Muscle layer of duodenum (tissue), 2 donors: ENCODE data around the gene C2CD4C.

Experiments
- H3K27ac ChIP-seq: one replicate; pipeline ENCODE4 v1.7.0; 2013; ENCODE audit warnings: mild to moderate bottlenecking, low read length
- H3K27me3 ChIP-seq: one replicate; pipeline ENCODE4 v1.7.0; 2013; ENCODE audit warnings: low read depth, mild to moderate bottlenecking, control low read depth, low read length
- H3K36me3 ChIP-seq, 2 donors: one replicate each; pipeline ENCODE4 v1.7.0; 2013; ENCODE audit warnings: low read length in 2 of 2, control low read depth in 1 of 2, mild to moderate bottlenecking in 1 of 2; ENCODE audit not compliant: insufficient read depth in 2 of 2, control insufficient read depth in 1 of 2
- H3K4me1 ChIP-seq, 2 donors: one replicate each; pipeline ENCODE4 v1.7.0; 2013; ENCODE audit warnings: low read length in 2 of 2, mild to moderate bottlenecking in 2 of 2, control low read depth in 1 of 2, moderate library complexity in 1 of 2; ENCODE audit not compliant: insufficient read depth in 2 of 2, control insufficient read depth in 1 of 2
- H3K4me3 ChIP-seq, 2 donors: one replicate each; pipeline ENCODE4 v1.7.0; 2013; ENCODE audit warnings: low read length in 2 of 2, low read depth in 1 of 2, mild to moderate bottlenecking in 1 of 2
- H3K9me3 ChIP-seq, 2 donors: one replicate each; pipeline ENCODE4 v1.7.0; 2013; ENCODE audit warnings: low read length in 2 of 2, control low read depth in 1 of 2, mild to moderate bottlenecking in 1 of 2; ENCODE audit not compliant: control insufficient read depth in 1 of 2
- donor health status: healthy.

C2CD4C gene

GRCh38 chr19:447816-448560, 39.0 kb upstream of the C2CD4C start:
- Histone ChIP-seq H3K36me3 (peaks cover 0 to 3% of the 10 kb centered on the region in 2 donors), H3K27me3 (no peaks in the 10 kb centered on the region), H3K4me1 (peaks cover 0 to 12% of the 10 kb centered on the region in 2 donors), H3K4me3 (peak overlapping the region in 1 of 2 donors; percentile 35), H3K9me3 (no peaks in the 10 kb centered on the region), H3K27ac (no peak overlapping the region)

- Histone ChIP-seq H3K36me3 (no peaks in the 10 kb centered on the region), H3K27ac (no peak overlapping the region), H3K9me3 (no peaks in the 10 kb centered on the region), H3K27me3 (no peaks in the 10 kb centered on the region), H3K4me3 (no peak overlapping the region), H3K4me1 (peaks cover 0 to 12% of the 10 kb centered on the region in 2 donors)
Observed at GRCh38 chr19:447064-447426, 38.1 kb upstream of the C2CD4C start.

- Histone ChIP-seq H3K4me1 (peaks cover 0 to 12% of the 10 kb centered on the region in 2 donors), H3K27ac (no peak overlapping the region), H3K9me3 (no peaks in the 10 kb centered on the region), H3K27me3 (no peaks in the 10 kb centered on the region), H3K36me3 (no peaks in the 10 kb centered on the region), H3K4me3 (no peak overlapping the region)
Observed at GRCh38 chr19:444677-445210, 35.8 kb upstream of the C2CD4C start.

- no peaks in the 10 kb centered on the region for H3K27me3 ChIP-seq
- H3K4me3 ChIP-seq: no peak overlapping the region
- H3K27ac ChIP-seq: no peak overlapping the region
- peaks cover 0 to 6% of the 10 kb centered on the region in 2 donors for H3K4me1 ChIP-seq
- peaks cover 0 to 5% of the 10 kb centered on the region in 2 donors for H3K36me3 ChIP-seq
- H3K9me3 ChIP-seq: no peaks in the 10 kb centered on the region
Observed at GRCh38 chr19:443005-443404, 34.1 kb upstream of the C2CD4C start.

- Histone ChIP-seq H3K27ac (no peak overlapping the region), H3K27me3 (no peaks in the 10 kb centered on the region), H3K4me1 (peaks cover 0 to under 1% of the 10 kb centered on the region in 2 donors)
Observed at GRCh38 chr19:442085-442484, 33.1 kb upstream of the C2CD4C start.

DNA sequence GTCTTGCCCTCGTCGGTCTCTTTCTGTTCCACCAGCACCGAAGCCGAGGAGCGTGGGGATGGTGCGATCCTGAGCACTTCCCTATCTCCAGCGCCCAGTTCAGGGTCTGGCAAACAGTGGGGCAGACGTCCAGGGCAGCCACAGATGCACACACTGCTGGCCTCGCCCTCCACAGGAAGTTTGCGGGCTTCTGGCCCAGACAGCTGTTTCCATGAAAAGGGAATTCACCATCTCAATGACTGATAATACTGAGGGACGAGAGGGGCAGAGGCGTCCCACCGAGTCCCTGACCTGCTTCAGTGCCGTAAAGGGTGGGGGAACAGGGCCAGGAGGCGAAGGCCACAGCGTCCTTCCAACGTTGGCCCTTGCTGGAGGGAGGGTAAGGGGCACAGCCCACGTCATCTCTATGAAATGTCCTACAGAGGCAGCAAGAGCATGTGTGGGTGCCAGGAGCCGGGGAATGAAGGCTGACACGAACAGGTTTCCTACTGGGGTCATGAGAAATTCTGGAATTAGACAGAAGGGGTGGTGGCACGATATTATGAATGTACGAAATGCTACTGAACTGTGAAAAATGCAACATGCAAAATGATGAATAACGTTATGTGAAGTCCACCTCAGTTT, 32.4 kb upstream of the C2CD4C start:
- H3K27ac ChIP-seq: no peak overlapping the region

More at GRCh38 chr19:442085-442484, 33.1 kb upstream of the C2CD4C start:
- no peak overlapping the region for H3K4me3 ChIP-seq
- H3K36me3 ChIP-seq: peaks cover 0 to 5% of the 10 kb centered on the region in 2 donors
- no peaks in the 10 kb centered on the region for H3K9me3 ChIP-seq

DNA sequence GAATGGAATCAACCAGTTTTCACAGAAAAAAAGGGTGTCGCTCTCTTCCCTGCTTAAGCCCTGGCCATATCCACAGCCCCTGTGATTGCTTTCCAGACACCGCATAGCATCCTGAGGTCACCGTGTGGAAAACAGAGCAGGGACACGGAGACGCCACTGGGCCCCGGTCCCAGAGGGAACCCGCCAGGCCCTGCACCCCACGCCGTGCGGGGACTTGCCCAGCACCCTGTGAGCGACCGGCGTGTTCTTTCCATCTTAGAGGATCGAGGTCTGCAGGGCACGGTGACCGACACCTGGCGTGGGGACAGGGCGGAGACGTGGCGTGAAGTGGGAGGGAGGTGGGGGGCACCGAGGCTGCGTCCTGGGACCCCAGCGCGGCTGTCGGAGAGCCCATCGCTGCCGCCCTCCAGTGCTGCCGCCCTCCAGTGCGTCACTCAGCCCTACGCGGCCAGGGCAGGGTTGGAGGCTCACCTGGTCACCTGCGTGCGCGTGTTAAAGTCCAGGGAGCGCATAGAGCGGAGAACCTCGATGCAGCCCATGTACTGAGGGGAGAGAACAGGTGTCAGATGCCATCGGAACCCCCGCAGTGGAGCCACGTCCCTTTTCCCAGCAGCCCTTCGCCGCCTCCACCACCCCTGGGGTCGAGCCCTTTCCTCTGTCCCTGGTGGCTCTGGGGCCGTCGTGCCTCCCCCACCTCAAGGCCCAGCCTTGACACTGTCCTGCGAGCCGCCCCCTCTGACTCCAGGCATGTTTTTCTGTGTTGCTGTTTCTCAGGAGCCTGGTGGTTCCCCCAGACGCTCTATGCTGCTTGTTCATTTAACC, 31.7 kb upstream of the C2CD4C start:
- Histone ChIP-seq H3K27ac (no peak overlapping the region), H3K36me3 (peaks cover 0 to 9% of the 10 kb centered on the region in 2 donors), H3K4me3 (no peak overlapping the region), H3K9me3 (no peaks in the 10 kb centered on the region), H3K4me1 (no peaks in the 10 kb centered on the region), H3K27me3 (no peaks in the 10 kb centered on the region)

More for the DNA sequence above, 32.4 kb upstream of the C2CD4C start:
- H3K4me1 ChIP-seq: no peaks in the 10 kb centered on the region
- H3K4me3 ChIP-seq: no peak overlapping the region
- H3K27me3 ChIP-seq: no peaks in the 10 kb centered on the region
- H3K9me3 ChIP-seq: no peaks in the 10 kb centered on the region
- peaks cover 0 to 5% of the 10 kb centered on the region in 2 donors for H3K36me3 ChIP-seq

DNA sequence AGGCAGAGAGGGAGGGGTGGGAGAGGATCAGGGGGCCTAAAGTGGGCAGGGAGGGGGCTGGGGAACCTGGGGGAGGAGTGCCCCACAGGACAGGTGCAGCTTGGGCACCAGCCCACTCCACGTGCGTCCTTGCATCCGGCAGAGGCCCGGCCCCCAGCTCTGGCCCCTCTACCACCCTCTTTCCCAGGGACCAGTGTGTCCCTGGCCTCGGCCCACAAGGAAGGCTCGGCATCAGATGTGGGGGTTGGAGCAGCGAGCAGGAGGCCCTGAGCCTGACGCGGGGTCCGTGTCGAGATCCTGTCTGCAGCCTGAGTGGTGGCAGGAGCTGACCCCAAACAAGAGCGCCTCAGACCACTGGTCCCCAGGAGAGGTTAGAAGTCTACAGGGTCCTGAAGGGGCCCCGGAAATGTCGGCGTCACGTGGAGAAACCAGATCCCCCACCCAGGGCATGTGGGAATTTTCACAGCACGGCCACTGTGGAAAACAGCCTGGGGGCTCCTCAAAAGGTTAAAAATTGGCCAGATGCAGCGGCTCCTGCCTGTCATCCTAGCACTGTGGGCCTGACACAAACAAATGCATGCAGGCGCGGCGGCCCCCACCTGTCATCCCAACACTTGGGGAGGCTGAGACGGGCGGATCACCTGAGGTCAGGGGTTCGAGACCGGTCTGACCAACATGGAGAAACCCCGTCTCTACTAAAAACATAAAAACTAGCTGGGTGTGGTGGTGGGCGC, 30.4 kb upstream of the C2CD4C start:
- Histone ChIP-seq H3K4me1 (no peaks in the 10 kb centered on the region), H3K9me3 (no peaks in the 10 kb centered on the region), H3K27ac (no peak overlapping the region), H3K27me3 (no peaks in the 10 kb centered on the region), H3K36me3 (peaks cover 0 to 14% of the 10 kb centered on the region in 2 donors), H3K4me3 (no peak overlapping the region)

- H3K4me3 ChIP-seq: no peak overlapping the region
- no peaks in the 10 kb centered on the region for H3K9me3 ChIP-seq
- H3K27me3 ChIP-seq: no peaks in the 10 kb centered on the region
- no peaks in the 10 kb centered on the region for H3K4me1 ChIP-seq
- H3K27ac ChIP-seq: no peak overlapping the region
- peaks cover 0 to 19% of the 10 kb centered on the region in 2 donors for H3K36me3 ChIP-seq
Observed at GRCh38 chr19:438416-438958, 29.5 kb upstream of the C2CD4C start.

DNA sequence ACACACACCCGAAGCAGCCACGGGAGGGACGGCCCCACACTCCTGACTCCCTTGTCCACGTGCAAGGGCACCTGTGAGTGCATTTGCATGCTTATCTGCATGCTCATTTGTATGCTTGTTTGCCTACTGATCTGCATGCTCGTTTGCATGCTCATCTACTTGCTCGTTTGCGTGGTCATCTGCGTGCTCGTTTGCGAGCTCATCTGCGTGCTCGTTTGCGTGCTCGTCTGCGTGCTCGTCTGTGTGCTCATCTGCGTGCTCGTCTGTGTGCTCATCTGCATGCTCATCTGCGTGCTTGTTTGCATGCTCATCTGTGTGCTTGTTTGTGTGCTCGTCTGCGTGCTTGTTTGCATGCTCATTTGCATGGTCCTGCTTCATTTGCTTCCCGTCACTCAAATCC, 28.1 kb upstream of the C2CD4C start:
- H3K4me3 ChIP-seq: no peak overlapping the region
- H3K4me1 ChIP-seq: no peaks in the 10 kb centered on the region
- H3K36me3 ChIP-seq: peaks cover 0 to 19% of the 10 kb centered on the region in 2 donors
- H3K9me3 ChIP-seq: no peaks in the 10 kb centered on the region
- no peak overlapping the region for H3K27ac ChIP-seq
- H3K27me3 ChIP-seq: no peaks in the 10 kb centered on the region
